Body of pancreas (tissue), 4 donors: ENCODE results near the gene CENPB.

ENCODE experiments used
- CTCF ChIP-seq, 7 experiments: fragments of 450-650 bp in 4 of 7; fragments of 200-600 bp in 3 of 7; sonication (generic) in 3 of 7; IDR thresholded peaks; one replicate each; pipeline ENCODE4 v1.5.1; 2016 to 2019; ENCODE audit warnings: antibody characterized with exemption in 7 of 7
- POLR2A ChIP-seq, 3 donors: fragments of 450-650 bp; IDR thresholded peaks; one replicate each; pipeline ENCODE4 v1.6.1; 2016; ENCODE audit warnings: antibody characterized with exemption in 3 of 3, mild to moderate bottlenecking in 2 of 3

- TF ChIP-seq CTCF (IDR thresholded peaks at IDR 0.05), result no peak
- TF ChIP-seq POLR2A (IDR thresholded peaks at IDR 0.05), result no peak
Observed at GRCh38 chr20:3819411-3820047, 33.0 kb upstream of the CENPB start.
